A673 (cell line): ENCODE measurements around the gene TMEM238. TPM values are rescaled to one million over a fixed set of nuclear protein-coding genes. Genes with fewer than 3 reads are reported as not detected.
A peak's percentile ranks its signal among the peaks of the same experiment; 100 is the strongest.
"Not testable (repeated sequence)": the region's sequence is repeated elsewhere in the genome, so short reads cannot be mapped to it uniquely, and the experiment has no call there.

ENCODE experiments used
- BruUV-seq: library from RNA; stranded (reverse); fragments of 400-500 nt; replicated peaks from 2 replicates; lab custom pipeline; 2021; lab: Mats Ljungman, UMichigan
- CTCF ChIA-PET: fragments of 300-600 bp; sonication (Branson Sonifier 250); formaldehyde crosslinking; loops from one replicate; lab custom pipeline; 2022; ENCODE audit warnings: antibody characterized with exemption; lab: Charles Lee
- POLR2A ChIA-PET: fragments of 300-600 bp; sonication (Branson Sonifier 250); formaldehyde crosslinking; loops from one replicate; lab custom pipeline; 2022; ENCODE audit warnings: antibody characterized with exemption; ENCODE audit not compliant: low non-redundant PET; lab: Charles Lee
- DNase-seq: peaks from one replicate; pipeline ENCODE4 v3.0.0-alpha.2; 2015; ENCODE audit warnings: low spot score
- H3K27ac ChIP-seq: fragments of 200-600 bp; sonication (generic); 2 replicates; pipeline ENCODE4 v1.5.1; 2016; ENCODE audit warnings: mixed run types, low read depth, mild to moderate bottlenecking, mixed read lengths, antibody characterized with exemption, low read length; ENCODE audit not compliant: poor library complexity, severe bottlenecking
- H3K27me3 ChIP-seq: fragments of 200-600 bp; sonication (generic); replicated peaks from 2 replicates; pipeline ENCODE4 v1.6.1; 2017; ENCODE audit warnings: mixed run types, low read depth, mild to moderate bottlenecking, mixed read lengths, antibody characterized with exemption, low read length; ENCODE audit not compliant: insufficient read depth, poor library complexity
- H3K36me3 ChIP-seq: fragments of 200-600 bp; sonication (generic); 2 replicates; pipeline ENCODE4 v1.6.1; 2016; ENCODE audit warnings: mixed run types, mild to moderate bottlenecking, mixed read lengths, antibody characterized with exemption, low read length; ENCODE audit not compliant: insufficient read depth, poor library complexity, severe bottlenecking
- H3K4me1 ChIP-seq: fragments of 200-600 bp; sonication (generic); 2 replicates; pipeline ENCODE4 v1.6.1; 2017; ENCODE audit warnings: mixed run types, mild to moderate bottlenecking, mixed read lengths, antibody characterized with exemption, low read length; ENCODE audit not compliant: insufficient read depth, poor library complexity, severe bottlenecking
- H3K4me3 ChIP-seq: fragments of 200-600 bp; sonication (generic); 2 replicates; pipeline ENCODE4 v1.5.1; 2016; ENCODE audit warnings: low read depth, mixed run types, mild to moderate bottlenecking, mixed read lengths, low read length; ENCODE audit not compliant: poor library complexity, severe bottlenecking
- H3K9me3 ChIP-seq: fragments of 200-600 bp; sonication (generic); 2 replicates; pipeline ENCODE4 v1.6.1; 2016; ENCODE audit warnings: mixed run types, low read depth, mild to moderate bottlenecking, mixed read lengths, antibody characterized with exemption, low read length; ENCODE audit not compliant: poor library complexity, severe bottlenecking
- CTCF ChIP-seq: fragments of 300-800, 200-600 bp; sonication (generic); conservative IDR thresholded peaks from 2 replicates; pipeline ENCODE4 v1.5.1; 2017; ENCODE audit warnings: low read depth, mild to moderate bottlenecking, antibody characterized with exemption, low read length, moderate library complexity, mixed read lengths
- EZH2 ChIP-seq: fragments of 200-600 bp; sonication (generic); IDR thresholded peaks from 2 replicates; pipeline ENCODE4 v1.6.1; 2017; ENCODE audit warnings: borderline replicate concordance, low read depth, mild to moderate bottlenecking, mixed read lengths, antibody characterized with exemption, low read length; ENCODE audit not compliant: poor library complexity, severe bottlenecking
- intact Hi-C: fragments of 100-400 bp; cut with micrococcal nuclease; formaldehyde crosslinking; loops from one replicate; pipeline ENCODE4 v1.10.0; 2022; ENCODE audit not compliant: unreplicated experiment
- total RNA-seq: library from RNA; stranded (reverse); gene quantifications from 2 replicates; pipeline ENCODE4 v1.2.3, GENCODE V29; 2021

TMEM238 gene
- total RNA-seq, 1 experiment from 2014 or later = 0.69 TPM

DNA sequence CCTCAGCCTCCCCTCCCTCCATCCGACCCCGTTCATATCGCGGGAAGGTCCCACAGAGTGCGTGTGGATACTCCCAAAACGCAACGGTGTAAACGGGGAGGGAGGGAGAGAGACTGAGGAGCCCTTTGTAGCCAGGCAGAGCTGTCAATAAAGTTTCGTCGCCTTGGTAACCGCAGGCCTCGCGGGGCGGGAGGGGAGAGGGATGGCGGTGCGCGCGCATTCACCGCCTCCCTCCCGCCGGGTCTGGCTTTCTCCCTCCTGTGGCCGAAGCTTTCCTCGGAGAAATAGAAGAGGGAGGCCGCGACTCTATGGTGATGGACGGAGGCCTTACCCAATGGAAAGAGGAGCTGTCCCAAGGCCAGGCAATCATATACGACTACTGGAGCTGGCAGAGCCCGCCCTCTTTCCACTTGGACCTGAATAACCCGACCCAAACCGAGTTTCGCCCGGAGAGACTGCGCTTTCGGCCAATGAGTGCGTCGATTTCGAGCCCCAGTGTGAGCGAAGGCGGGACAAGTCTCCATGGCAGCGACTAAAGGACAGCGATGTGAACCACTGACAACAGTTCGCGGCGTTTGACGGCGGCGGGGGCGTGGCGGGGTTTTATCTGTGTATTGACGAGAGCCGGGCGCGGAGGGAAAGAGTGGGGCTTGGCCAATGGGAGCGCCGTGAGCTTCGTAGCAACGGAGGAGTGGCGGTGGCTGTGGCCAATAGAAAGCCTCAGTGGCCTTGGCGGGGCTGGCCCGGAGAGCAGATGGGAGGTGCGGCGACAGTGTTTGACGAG is 44.8 kb downstream of the TMEM238 start, which contains the start of gene KMT5C:
Gene KMT5C, plus strand, starts transcription at position 772 of the 784 bp plus-strand sequence. CDS start 2,061 bp downstream, outside the sequence.
- peak within 1 kb of the TSS; percentile 74 for H3K4me3 ChIP-seq
- POLR2A ChIA-PET = interaction anchor here (0.6 to 0.9 kb wide), 6 partner anchors 14 to 843 kb away, joined by 3 to 4 read pairs (median 4); no protein-coding TSS in a partner anchor
- no peaks in the 10 kb centered on the region for H3K27me3 ChIP-seq
- peak; percentile 100 for DNase-seq
- peaks cover 15% of the 10 kb centered on the region for H3K36me3 ChIP-seq
- H3K4me1 ChIP-seq = peaks cover 8% of the 10 kb centered on the region
- intact Hi-C loops = no loop called here
- peak within 1 kb of the TSS; percentile 90 for H3K27ac ChIP-seq
- TF ChIP-seq CTCF (no peak), EZH2 (no peak)
- H3K9me3 ChIP-seq = no peaks in the 10 kb centered on the region
- CTCF ChIA-PET = interaction anchor here (0.5 to 0.9 kb wide), 2 partner anchors 38 to 128 kb away, joined by 3 read pairs; no protein-coding TSS in a partner anchor
- BruUV-seq = no TSS peak

DNA sequence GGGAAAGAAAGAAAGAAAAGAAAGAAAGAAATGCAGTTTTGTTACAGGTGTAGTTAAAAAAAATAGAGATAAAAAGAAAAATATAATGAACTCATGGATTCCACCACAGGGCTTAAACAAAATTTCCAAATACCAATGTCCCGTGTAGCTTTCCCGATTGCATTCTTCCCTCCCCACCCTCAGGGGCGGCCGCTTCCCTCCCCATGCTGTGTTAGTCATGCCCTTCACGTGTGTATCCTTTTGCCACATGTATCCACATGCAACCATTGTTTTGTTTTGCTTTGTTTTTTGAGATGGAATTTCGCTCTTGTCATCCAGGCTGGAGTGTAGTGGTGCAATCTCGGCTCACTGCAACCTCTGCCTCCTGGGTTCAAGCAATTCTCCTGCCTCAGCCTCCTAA is 48.0 kb downstream of the TMEM238 start:
- POLR2A ChIA-PET = no interaction called here
- BruUV-seq = no TSS peak
- intact Hi-C loops = no loop called here
- H3K36me3 ChIP-seq = no peaks in the 10 kb centered on the region
- no peak overlapping the region for H3K4me3 ChIP-seq
- no peaks in the 10 kb centered on the region for H3K9me3 ChIP-seq
- H3K27me3 ChIP-seq = no peaks in the 10 kb centered on the region
- CTCF ChIA-PET = no interaction called here
- DNase-seq = no peak
- peaks cover 8% of the 10 kb centered on the region for H3K4me1 ChIP-seq
- no peak overlapping the region for H3K27ac ChIP-seq
- TF ChIP-seq EZH2 (no peak), CTCF (no peak)

DNA sequence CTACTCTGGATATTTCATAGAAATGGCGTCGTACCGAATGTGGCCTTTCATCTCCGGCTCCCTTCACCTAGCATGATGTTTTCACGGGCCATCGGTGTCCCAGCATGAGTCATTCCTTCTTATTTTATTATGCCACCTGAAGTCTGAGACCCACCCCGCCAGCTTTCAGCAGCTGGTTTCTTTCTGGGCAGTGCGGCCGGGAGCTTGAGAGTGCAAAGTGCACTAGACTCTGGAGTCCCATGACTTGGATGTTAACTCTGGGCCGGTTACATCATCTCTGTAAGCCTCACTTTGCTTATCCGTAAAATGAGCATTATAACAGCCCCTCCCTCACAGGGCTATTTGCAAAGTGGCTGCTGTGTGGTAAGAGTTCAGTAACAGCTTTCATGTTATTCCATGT is 50.2 kb downstream of the TMEM238 start:
- TF ChIP-seq CTCF (no peak), EZH2 (no peak)

DNA sequence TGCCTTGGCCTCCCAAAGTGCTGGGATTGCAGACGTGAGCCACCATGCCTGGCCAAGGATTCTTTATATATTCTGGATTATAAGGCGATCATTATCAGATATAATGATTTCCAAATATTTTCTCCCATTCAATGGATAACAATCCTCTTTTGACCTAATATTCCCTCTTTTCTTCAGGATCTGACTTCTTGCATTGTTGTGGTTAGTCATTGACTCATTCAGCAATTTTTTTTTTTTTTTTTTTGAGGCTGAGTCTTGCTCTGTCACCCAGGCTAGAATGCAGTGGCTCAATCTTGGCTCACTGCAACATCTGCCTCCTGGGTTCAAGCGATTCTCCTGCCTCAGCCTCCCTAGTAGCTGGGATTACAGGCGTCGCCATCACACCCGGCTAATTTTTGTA is 54.3 kb downstream of the TMEM238 start:
- H3K4me1 ChIP-seq, H3K27me3 ChIP-seq, intact Hi-C loops, BruUV-seq, H3K27ac ChIP-seq, POLR2A ChIA-PET, DNase-seq, H3K9me3 ChIP-seq, H3K4me3 ChIP-seq, H3K36me3 ChIP-seq: not testable (repeated sequence)
- CTCF ChIA-PET = interaction anchor here (0.7 kb wide), 1 partner anchor 34 kb away, joined by 3 read pairs; no protein-coding TSS in a partner anchor

More for the DNA sequence above, 50.2 kb downstream of the TMEM238 start:
- intact Hi-C loops = no loop called here
- Histone ChIP-seq H3K9me3 (no peaks in the 10 kb centered on the region), H3K27ac (no peak overlapping the region), H3K4me3 (no peak overlapping the region), H3K4me1 (peaks cover 8% of the 10 kb centered on the region), H3K36me3 (no peaks in the 10 kb centered on the region), H3K27me3 (no peaks in the 10 kb centered on the region)
- BruUV-seq = no TSS peak
- DNase-seq = no peak
- ChIA-PET POLR2A (no interaction called here), CTCF (no interaction called here)
